Suprapubic skin (tissue), 4 donors: ENCODE data around the gene SH3BP2.

Source experiments
- EP300 ChIP-seq: sonication (generic); formaldehyde crosslinking; IDR thresholded peaks from one replicate; pipeline ENCODE4 v1.6.1; 2017; ENCODE audit warnings: antibody characterized with exemption
- POLR2A ChIP-seq, 2 donors: fragments of 450-650 bp; IDR thresholded peaks; one replicate each; pipeline ENCODE4 v1.6.1; 2017; ENCODE audit warnings: antibody characterized with exemption in 2 of 2, mild to moderate bottlenecking in 2 of 2, moderate library complexity in 2 of 2
- POLR2AphosphoS5 ChIP-seq, 3 donors: sonication (generic); formaldehyde crosslinking; IDR thresholded peaks; one replicate each; pipeline ENCODE4 v1.6.1; 2017; ENCODE audit warnings: antibody characterized with exemption in 3 of 3
- TF ChIP-seq, protein P1 (sequence below), 2 donors: fragments of 200-600 bp in 1 of 2; fragments of 450-650 bp in 1 of 2; sonication (generic) in 1 of 2; IDR thresholded peaks; one replicate each; pipeline ENCODE4 v1.5.1; 2016 to 2019; ENCODE audit warnings: antibody characterized with exemption in 2 of 2, mild to moderate bottlenecking in 1 of 2, moderate library complexity in 1 of 2

DNA sequence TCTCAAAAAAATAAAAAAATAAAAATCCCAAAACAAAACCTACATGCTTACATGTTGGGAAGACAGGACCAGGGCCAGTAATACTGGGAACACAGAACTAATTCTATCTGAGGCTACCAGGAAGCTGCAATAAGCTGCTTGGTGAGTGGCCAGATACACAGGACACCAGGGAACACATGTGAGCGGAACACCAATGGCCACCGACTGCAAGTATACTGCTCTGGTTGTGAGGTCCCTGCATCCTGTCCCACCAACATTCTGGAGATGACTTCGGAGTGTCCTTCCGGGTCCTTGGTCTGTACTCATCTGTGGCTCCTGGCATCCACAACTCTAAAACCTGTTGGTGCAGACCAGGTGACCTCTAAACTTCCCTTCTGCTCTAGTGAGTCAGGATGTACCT, 39.4 kb upstream of the SH3BP2 start:
- TF ChIP-seq, protein P1, sequence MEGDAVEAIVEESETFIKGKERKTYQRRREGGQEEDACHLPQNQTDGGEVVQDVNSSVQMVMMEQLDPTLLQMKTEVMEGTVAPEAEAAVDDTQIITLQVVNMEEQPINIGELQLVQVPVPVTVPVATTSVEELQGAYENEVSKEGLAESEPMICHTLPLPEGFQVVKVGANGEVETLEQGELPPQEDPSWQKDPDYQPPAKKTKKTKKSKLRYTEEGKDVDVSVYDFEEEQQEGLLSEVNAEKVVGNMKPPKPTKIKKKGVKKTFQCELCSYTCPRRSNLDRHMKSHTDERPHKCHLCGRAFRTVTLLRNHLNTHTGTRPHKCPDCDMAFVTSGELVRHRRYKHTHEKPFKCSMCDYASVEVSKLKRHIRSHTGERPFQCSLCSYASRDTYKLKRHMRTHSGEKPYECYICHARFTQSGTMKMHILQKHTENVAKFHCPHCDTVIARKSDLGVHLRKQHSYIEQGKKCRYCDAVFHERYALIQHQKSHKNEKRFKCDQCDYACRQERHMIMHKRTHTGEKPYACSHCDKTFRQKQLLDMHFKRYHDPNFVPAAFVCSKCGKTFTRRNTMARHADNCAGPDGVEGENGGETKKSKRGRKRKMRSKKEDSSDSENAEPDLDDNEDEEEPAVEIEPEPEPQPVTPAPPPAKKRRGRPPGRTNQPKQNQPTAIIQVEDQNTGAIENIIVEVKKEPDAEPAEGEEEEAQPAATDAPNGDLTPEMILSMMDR (IDR thresholded peaks at IDR 0.05): no peak
- no peak for TF ChIP-seq POLR2AphosphoS5 (IDR thresholded peaks at IDR 0.05)
- no peak for TF ChIP-seq EP300
- TF ChIP-seq POLR2A (IDR thresholded peaks at IDR 0.05): no peak
